ENCODE results near the gene SNORC.

- TF ChIP-seq EZH2 (IDR thresholded peaks at IDR 0.05; ENCODE audit: borderline replicate concordance, insufficient read depth, low read depth, low read length, poor library complexity, severe bottlenecking) (no peak), CTCF (IDR thresholded peaks at IDR 0.05) (no peak)
Measured at GRCh38 chr2:232876161-232876977, 6.3 kb downstream of the SNORC start.
